ENCODE measurements around the gene PPFIBP1. TPM values are rescaled to one million over a fixed set of nuclear protein-coding genes. Genes with fewer than 3 reads are reported as not detected.

The PPFIBP1 gene
- total and polyA plus RNA-seq, 9 of the 15 experiments (the other 6 are each of a cell fraction or from before 2014, with no cell fraction given) = 0.46 to 3.5 (median 1.8) TPM

DNA sequence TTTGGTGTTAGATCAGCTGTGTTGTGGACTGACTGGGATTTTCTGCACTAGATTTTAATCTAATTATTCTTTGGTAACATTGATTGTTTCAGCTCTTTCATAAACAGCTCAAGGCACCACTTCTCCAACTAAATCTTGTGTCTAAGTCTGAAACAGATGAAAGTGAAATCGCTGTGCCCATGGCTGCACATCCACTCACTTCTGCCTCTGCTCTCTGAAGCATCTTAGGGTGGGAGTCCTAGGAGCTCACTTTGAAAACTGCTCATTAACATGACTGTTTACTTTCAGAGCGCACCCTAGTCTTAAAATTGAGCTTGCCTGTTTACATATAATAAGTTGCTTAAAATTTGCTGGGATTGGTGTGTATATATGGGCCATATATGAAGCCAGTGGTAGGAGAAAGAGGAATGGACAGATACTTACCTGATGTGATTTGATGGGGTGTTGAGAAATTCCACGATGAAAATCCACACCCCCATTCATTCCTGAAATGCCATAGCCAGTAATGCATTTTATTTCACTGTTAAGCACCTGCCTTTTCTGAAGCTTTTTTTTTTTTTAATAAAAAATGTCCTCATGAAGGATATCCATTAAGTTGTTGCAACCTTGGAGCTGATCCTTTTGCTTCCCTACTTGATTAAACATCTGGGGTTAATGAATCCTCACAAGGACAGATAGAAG is 52.8 kb downstream of the PPFIBP1 start:
- WGBS (ENCODE audit: insufficient coverage, low coverage, missing lambda C conversion rate) = 0% methylated on average over 3 of the region's 3 CpGs
- Histone ChIP-seq H3K4me1 (replicated peaks in 1 of 2; ENCODE audit: control insufficient read depth in 2 of 2, insufficient read depth in 2 of 2, low read length in 2 of 2) (no peaks in the 10 kb centered on the region), H3K9ac (ENCODE audit: insufficient read depth in 1 of 2, low read depth in 2 of 2, low read length in 2 of 2) (no peak overlapping the region), H3K4me2 (ENCODE audit: insufficient read depth, low read length) (no peak overlapping the region), H3K79me2 (ENCODE audit: control insufficient read depth, insufficient read depth, low read length) (no peaks in the 10 kb centered on the region), H4K20me1 (replicated peaks; ENCODE audit: control insufficient read depth, insufficient read depth, low read length) (no peaks in the 10 kb centered on the region), H3K9me1 (ENCODE audit: control insufficient read depth, insufficient read depth, low read length) (no peaks in the 10 kb centered on the region), H2AFZ (ENCODE audit: low read depth, low read length) (no peak overlapping the region), H3K4me3 (no peak overlapping the region), H3K36me3 (ENCODE audit: control insufficient read depth, insufficient read depth, low read length) (no peaks in the 10 kb centered on the region), H3K27me3 (ENCODE audit: control insufficient read depth in 2 of 2, insufficient read depth in 2 of 2, low read length in 2 of 2) (no peaks in the 10 kb centered on the region), H3K9me3 (replicated peaks; ENCODE audit: control insufficient read depth, insufficient read depth, low read depth, low read length) (no peaks in the 10 kb centered on the region), H3K27ac (ENCODE audit: extremely low read depth, low read depth, low read length) (no peak overlapping the region)
- in situ Hi-C loops (cut with MboI) (no loop called here), intact Hi-C loops (cut with micrococcal nuclease) (no loop called here)
- no peak for ATAC-seq
- DNase-seq (ENCODE audit: extremely low read depth in 1 of 4, low spot score in 3 of 4) = no peak
- no peak for FAIRE-seq
- ChIA-PET CTCF (ENCODE audit: low intra/inter-chr PET ratio) (no interaction called here), POLR2A (no interaction called here)
- BruUV-seq (replicated peaks) = no TSS peak
- TF ChIP-seq ZNF586 (CRISPR knock-in tag; conservative IDR thresholded peaks at IDR 0.05) = no peak
- TF ChIP-seq, protein P1, sequence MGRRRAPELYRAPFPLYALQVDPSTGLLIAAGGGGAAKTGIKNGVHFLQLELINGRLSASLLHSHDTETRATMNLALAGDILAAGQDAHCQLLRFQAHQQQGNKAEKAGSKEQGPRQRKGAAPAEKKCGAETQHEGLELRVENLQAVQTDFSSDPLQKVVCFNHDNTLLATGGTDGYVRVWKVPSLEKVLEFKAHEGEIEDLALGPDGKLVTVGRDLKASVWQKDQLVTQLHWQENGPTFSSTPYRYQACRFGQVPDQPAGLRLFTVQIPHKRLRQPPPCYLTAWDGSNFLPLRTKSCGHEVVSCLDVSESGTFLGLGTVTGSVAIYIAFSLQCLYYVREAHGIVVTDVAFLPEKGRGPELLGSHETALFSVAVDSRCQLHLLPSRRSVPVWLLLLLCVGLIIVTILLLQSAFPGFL (CRISPR knock-in tag; IDR thresholded peaks at IDR 0.05) = no peak
- TF ChIP-seq MXI1 (IDR thresholded peaks at IDR 0.05; ENCODE audit: low read depth, low read length) = no peak
- TF ChIP-seq, protein P2, sequence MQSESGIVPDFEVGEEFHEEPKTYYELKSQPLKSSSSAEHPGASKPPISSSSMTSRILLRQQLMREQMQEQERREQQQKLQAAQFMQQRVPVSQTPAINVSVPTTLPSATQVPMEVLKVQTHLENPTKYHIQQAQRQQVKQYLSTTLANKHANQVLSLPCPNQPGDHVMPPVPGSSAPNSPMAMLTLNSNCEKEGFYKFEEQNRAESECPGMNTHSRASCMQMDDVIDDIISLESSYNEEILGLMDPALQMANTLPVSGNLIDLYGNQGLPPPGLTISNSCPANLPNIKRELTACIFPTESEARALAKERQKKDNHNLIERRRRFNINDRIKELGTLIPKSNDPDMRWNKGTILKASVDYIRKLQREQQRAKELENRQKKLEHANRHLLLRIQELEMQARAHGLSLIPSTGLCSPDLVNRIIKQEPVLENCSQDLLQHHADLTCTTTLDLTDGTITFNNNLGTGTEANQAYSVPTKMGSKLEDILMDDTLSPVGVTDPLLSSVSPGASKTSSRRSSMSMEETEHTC (IDR thresholded peaks at IDR 0.05) = no peak
- no peak for TF ChIP-seq CREB1 (IDR thresholded peaks at IDR 0.05)
- TF ChIP-seq CREB1 (CRISPR knock-in tag; IDR thresholded peaks at IDR 0.05) = no peak
- no peak for TF ChIP-seq HNRNPH1 (optimal IDR thresholded peaks at IDR 0.05; ENCODE audit: low read depth, low read length)
- TF ChIP-seq ZNF57 (CRISPR knock-in tag; IDR thresholded peaks at IDR 0.05) = no peak
- TF ChIP-seq, protein P3, sequence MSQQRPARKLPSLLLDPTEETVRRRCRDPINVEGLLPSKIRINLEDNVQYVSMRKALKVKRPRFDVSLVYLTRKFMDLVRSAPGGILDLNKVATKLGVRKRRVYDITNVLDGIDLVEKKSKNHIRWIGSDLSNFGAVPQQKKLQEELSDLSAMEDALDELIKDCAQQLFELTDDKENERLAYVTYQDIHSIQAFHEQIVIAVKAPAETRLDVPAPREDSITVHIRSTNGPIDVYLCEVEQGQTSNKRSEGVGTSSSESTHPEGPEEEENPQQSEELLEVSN (IDR thresholded peaks at IDR 0.05; ENCODE audit: borderline replicate concordance in 1 of 2, extremely low read depth in 1 of 2, insufficient read depth in 1 of 2, insufficient read length in 1 of 2, low read depth in 1 of 2, low read length in 1 of 2, poor library complexity in 1 of 2, severe bottlenecking in 1 of 2) = no peak
- no peak for TF ChIP-seq SRSF7 (optimal IDR thresholded peaks at IDR 0.05; ENCODE audit: low read depth, low read length)
- no peak for TF ChIP-seq ZNF766 (CRISPR knock-in tag; conservative IDR thresholded peaks at IDR 0.05)
- no peak for TF ChIP-seq HES1 (IDR thresholded peaks at IDR 0.05; ENCODE audit: low read depth)
- TF ChIP-seq, protein P4, sequence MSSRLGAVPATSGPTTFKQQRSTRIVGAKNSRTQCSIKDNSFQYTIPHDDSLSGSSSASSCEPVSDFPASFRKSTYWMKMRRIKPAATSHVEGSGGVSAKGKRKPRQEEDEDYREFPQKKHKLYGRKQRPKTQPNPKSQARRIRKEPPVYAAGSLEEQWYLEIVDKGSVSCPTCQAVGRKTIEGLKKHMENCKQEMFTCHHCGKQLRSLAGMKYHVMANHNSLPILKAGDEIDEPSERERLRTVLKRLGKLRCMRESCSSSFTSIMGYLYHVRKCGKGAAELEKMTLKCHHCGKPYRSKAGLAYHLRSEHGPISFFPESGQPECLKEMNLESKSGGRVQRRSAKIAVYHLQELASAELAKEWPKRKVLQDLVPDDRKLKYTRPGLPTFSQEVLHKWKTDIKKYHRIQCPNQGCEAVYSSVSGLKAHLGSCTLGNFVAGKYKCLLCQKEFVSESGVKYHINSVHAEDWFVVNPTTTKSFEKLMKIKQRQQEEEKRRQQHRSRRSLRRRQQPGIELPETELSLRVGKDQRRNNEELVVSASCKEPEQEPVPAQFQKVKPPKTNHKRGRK (tag; IDR thresholded peaks at IDR 0.05) = no peak
- TF ChIP-seq MTF1 (CRISPR knock-in tag; IDR thresholded peaks at IDR 0.05; ENCODE audit: borderline replicate concordance) = no peak
- TF ChIP-seq ZNF75A (CRISPR knock-in tag; IDR thresholded peaks at IDR 0.05) = no peak
- no peak for TF ChIP-seq MCM2 (IDR thresholded peaks at IDR 0.05; ENCODE audit: low read depth)
- TF ChIP-seq ZBTB7A (IDR thresholded peaks at IDR 0.05; ENCODE audit: borderline replicate concordance, control insufficient read depth, low read depth, low read length) = no peak

Measured in K562 (cell line).